Embryonic facial prominence (tissue), 1 donor: Measurements from ENCODE around the gene MAD1L1.
A peak's percentile ranks its signal among the peaks of the same experiment; 100 is the strongest.

ENCODE experiments used
- DNase-seq: peaks from one replicate; pipeline ENCODE4 v3.0.0-alpha.2; 2016; ENCODE audit errors: extremely low spot score

MAD1L1 gene

DNA sequence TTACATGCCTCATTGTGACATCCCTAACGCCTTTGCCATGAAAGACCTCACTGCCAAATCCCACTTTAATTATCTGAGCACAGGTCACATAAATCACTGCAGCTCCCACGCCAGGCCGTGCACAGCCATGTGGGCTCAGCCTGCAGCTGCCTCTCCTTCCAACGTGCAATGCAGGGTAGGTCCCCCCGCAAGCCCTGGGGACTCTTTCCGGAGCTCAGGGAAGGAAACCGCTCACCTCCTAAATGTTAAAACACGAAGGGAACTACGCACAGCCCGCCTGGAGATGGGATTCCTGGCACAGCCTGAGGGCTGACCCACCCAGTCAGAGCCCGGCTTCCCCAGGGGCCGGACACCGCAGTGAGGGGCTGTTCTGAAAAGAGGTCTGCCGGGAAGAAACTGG, 128.0 kb downstream of the MAD1L1 start:
- no peak for DNase-seq

DNA sequence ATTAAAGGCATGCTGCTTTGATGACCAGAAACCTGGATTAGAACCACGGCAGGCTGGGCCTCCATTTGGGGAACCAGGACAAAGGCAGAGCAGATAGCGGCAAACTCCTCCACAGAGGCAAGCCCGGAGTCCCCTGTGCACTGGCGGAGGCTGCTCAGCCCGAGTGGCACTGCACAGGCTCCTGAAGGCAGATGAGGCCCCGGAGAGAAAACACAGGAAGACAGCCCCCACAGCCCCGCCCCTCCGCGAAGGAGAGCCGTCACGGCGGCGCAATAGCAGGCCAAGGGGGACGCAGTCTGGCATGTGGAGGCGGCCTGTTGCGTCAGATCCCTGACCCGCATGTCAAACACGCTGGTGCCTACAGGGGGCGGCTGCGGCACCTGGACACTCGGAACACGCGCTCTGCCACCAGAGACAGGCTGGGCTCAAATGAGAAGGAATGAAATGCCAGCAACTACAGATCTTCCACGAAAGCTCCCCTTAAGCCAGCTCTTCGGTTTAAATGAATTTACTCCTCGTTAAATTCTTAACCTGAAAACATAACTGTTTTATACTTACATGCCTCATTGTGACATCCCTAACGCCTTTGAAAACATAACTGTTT, 128.5 kb downstream of the MAD1L1 start:
- DNase-seq: peak; percentile 29

- DNase-seq: no peak
Observed at GRCh38 chr7:2103071-2103898, 129.5 kb downstream of the MAD1L1 start.

- DNase-seq: no peak
Observed at GRCh38 chr7:2102375-2102723, 130.4 kb downstream of the MAD1L1 start.

- DNase-seq: no peak
Observed at GRCh38 chr7:2101630-2102374, 130.9 kb downstream of the MAD1L1 start.

DNA sequence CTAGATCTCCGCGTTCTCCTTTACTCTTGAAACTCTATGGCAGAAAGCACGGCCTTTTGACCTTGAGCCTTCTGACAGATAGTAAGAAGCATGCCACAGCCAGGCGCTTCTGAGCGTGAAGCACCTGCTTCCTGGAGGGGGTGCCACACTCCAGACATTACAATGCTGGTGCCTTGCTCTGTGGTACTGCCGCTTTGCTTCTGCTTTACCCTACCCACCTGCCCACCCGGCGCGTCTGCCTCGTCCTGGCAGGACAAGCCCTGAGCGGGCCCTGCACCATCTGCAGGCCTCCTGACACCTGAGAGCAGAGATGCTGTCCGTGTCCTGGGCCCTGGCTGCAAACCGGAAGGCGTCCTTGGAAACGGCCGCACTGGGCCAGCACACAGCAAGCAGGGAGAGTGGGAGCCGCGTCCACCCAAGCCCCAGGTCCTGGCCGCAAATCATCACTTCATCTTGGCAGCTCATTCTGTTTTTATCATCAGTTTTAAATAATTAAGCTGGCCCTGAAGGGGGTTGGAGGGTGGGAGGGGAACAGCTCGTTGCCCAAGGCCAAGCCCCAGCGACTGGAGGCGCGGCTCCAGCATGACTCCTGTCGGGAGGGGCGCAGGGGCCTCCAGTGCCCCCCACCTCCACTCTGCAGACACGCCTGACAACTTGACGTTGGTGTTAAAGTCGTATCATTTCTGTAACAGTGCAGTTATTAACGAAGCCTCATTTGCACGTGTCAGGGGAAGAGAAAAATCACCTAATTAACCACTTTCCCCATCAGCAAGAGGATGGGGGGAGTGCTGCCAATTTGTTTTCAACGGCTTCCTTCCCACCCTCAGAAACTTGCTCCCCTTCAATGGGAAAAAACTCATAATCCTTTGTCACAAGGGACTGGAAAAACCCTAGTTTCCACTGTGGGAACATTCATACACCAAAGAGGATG, 132.2 kb downstream of the MAD1L1 start:
- DNase-seq: no peak

DNA sequence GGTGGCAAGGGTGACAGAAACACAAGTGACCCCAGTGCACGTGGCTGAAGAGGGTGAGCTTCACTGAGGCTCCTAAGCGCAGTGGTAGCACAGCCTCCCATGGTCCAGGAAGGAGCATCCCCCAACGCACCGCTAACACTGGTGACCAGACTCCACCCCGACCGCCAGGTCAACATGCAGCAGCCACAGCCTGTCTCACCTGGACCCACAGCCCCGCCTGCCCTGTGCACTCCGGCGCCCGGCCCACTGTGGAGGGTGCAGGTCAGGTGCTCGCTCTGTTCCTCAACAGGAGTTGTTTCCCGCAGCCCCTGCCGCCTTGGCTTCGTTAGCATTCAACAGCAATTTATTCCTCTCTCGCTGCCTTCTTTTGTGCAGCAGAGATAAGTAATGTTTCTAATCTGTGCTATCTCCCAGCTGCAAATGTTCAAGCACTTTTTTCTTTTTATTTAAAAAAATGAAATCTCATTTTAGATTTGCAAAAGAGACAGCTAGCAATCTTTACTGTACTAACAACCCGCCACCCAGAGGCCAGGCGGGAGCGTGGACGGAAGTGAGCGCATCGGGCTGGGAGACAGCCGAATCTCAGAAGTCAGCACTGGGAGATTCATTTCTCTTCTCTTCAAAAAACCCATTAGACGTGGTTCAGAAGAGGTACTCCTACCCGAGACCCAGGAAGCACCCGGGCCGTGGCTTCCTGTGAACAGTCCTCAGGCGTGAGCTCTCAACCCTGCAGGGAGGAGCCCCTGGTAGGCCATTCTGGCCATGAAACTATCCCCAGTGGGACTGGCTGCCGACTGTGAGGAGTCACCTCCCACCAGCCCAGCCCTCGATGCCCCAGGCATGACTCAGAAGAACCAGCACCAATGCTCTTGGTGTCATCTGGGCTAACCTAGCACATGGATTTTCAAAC, 133.4 kb downstream of the MAD1L1 start:
- no peak for DNase-seq

- no peak for DNase-seq
Observed at GRCh38 chr7:2098496-2098895, 134.2 kb downstream of the MAD1L1 start.

DNA sequence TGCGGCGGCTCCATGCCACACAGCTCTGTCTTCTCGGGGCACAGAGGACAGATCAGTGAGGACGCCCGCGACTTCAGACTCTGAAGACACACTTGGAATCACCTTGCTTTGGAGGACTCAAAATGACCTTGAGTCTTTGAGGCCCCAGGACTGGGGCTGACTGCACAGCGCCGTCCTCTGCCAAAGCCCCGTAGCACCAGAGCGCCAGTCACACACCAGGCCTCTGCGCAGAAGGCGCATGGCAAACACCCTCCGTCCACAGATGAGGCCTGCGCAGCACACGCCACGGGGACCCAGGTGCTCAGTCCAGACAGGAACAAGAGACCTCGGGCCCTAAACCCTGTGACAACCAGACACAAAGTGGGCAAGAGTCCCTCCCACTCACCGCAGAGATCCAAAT, 134.7 kb downstream of the MAD1L1 start:
- no peak for DNase-seq

GRCh38 chr7:2097492-2097891, 135.3 kb downstream of the MAD1L1 start:
- no peak for DNase-seq

- DNase-seq: no peak
Observed at GRCh38 chr7:2096692-2097387, 135.9 kb downstream of the MAD1L1 start.

DNA sequence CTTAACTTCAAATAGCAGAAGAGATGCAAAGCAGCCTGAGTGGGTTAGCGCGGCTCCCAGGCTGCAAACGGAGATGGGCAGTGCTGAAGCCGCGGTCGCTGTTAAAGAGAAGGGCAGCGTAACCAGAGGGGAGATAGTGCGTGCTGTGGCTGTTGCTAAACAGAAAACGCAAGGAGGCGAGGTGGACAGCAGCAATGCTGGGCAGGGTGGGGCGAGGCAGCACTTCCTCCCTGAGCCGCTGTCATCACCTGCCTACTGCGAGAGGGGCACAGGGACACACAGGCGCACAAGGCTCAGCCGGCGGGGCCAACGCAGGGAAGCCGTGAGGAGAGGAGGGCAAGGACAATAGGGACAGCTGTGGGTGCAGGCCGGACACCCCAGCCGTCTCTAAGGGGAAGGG, 137.3 kb downstream of the MAD1L1 start:
- DNase-seq: no peak

- no peak for DNase-seq
Observed at GRCh38 chr7:2094454-2095045, 138.2 kb downstream of the MAD1L1 start.

GRCh38 chr7:2093843-2094220, 138.9 kb downstream of the MAD1L1 start:
- DNase-seq: no peak

DNA sequence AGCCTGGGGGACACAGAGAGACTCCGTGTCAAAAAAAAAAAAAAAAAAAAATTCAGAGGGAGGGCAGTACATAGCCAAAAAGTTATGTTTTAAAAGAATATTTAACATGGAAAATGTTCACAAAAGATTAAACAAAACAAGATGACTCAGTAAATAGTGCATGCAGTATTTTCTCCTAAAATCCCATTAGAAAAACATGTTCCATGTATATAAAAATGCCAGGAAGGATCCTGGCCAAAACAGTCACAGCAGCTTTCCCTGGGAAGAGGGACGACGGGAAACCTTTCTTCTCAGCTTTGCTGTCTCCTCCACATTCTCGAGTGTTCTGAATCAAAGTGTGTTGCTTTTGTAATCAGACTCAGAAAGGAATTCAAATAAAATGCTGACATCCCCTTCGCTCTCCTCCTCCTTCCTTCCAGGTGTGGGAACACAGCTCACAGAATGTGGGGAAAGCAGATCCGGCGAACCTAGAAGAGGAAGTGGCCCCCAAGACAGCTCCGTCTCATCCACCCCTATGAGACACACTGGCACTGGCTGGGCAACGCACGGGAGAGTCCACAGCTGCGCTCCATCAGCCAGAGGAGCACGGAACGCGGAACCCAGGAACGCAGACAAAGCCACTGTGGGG, 139.4 kb downstream of the MAD1L1 start:
- no peak for DNase-seq

DNA sequence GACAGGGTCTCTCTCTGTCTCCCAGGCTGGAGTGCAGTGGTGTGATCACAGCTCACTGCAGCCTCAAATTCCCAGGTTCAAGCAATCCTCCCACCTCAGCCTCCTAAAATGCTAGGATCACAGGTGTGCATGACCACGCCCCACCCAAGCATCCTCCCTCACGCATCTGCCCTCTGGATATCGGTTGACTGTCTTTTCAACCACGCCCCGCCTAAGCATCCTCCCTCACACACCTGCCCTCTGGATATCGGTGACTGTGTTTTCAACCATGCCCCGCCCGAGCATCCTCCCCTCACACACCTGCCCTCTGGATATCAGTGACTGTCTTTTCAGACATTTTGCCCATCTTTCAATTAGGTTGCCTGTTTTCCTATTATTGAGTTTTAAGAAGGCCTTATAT, 140.5 kb downstream of the MAD1L1 start:
- DNase-seq: no peak

- DNase-seq: no peak
Observed at GRCh38 chr7:2090526-2091520, 141.9 kb downstream of the MAD1L1 start.

DNA sequence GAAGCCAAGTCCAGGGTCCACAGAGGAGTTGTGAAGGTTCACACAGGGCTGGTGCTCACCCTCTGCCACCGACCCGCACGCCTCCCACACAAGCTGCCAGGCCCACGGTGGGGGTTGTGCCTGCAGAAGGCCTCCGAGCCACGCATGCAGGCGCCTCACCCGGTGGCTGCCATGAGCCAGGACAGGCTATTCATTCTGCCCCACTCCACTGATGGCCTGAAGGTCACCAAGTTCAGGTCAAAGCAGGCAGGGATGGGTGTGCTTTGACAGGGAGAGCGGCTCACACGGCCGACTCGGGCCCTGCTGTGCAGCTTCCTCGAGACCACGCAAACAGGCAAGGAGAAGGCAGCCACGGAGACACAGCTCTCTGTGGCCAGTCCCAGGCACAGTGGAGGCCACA, 143.9 kb downstream of the MAD1L1 start:
- DNase-seq: no peak
